NCI-H1105 (cell line): ENCODE measurements around the gene TP63.
A peak's percentile ranks its signal among the peaks of the same experiment; 100 is the strongest.
"Not testable (repeated sequence)": the region's sequence is repeated elsewhere in the genome, so short reads cannot be mapped to it uniquely, and the experiment has no call there.

Experiments used
- DNase-seq: peaks from one replicate; lab custom pipeline; 2025; lab: John Stamatoyannopoulos, UW

The TP63 gene

GRCh38 chr3:189721873-189722665 lies 90.9 kb downstream of the TP63 start:
- no peak for DNase-seq

GRCh38 chr3:189724356-189724755 lies 93.2 kb downstream of the TP63 start:
- no peak for DNase-seq

- DNase-seq = no peak
Measured at GRCh38 chr3:189726277-189726676, 95.1 kb downstream of the TP63 start.

GRCh38 chr3:189727158-189727557 lies 96.0 kb downstream of the TP63 start:
- DNase-seq = no peak

- DNase-seq = no peak
Measured at GRCh38 chr3:189727898-189728297, 96.7 kb downstream of the TP63 start.

GRCh38 chr3:189728915-189729314 lies 97.7 kb downstream of the TP63 start:
- DNase-seq = no peak

GRCh38 chr3:189734061-189734460 lies 102.9 kb downstream of the TP63 start:
- no peak for DNase-seq

GRCh38 chr3:189735913-189736312 lies 104.7 kb downstream of the TP63 start:
- DNase-seq = no peak

GRCh38 chr3:189737071-189737470 lies 105.9 kb downstream of the TP63 start:
- DNase-seq = no peak

- DNase-seq = no peak
Measured at GRCh38 chr3:189737619-189738018, 106.4 kb downstream of the TP63 start.

- no peak for DNase-seq
Measured at GRCh38 chr3:189739378-189739777, 108.2 kb downstream of the TP63 start.

GRCh38 chr3:189740156-189740555 lies 109.0 kb downstream of the TP63 start:
- no peak for DNase-seq

- no peak for DNase-seq
Measured at GRCh38 chr3:189744235-189744634, 113.0 kb downstream of the TP63 start.

- DNase-seq = no peak
Measured at GRCh38 chr3:189745622-189746021, 114.4 kb downstream of the TP63 start.

GRCh38 chr3:189748046-189748445 lies 116.9 kb downstream of the TP63 start:
- DNase-seq = no peak

- DNase-seq = not testable (repeated sequence)
Measured at GRCh38 chr3:189750972-189751371, 119.8 kb downstream of the TP63 start.

GRCh38 chr3:189754356-189754755 lies 123.2 kb downstream of the TP63 start:
- DNase-seq = no peak

GRCh38 chr3:189756582-189757078 lies 125.4 kb downstream of the TP63 start:
- no peak for DNase-seq

GRCh38 chr3:189758186-189758585 lies 127.0 kb downstream of the TP63 start:
- DNase-seq = no peak

GRCh38 chr3:189766416-189766815 lies 135.2 kb downstream of the TP63 start:
- DNase-seq = no peak

- peak; percentile 83 for DNase-seq
Measured at GRCh38 chr3:189771842-189772450, 140.8 kb downstream of the TP63 start.

- DNase-seq = no peak
Measured at GRCh38 chr3:189772584-189772983, 141.4 kb downstream of the TP63 start.

- DNase-seq = no peak
Measured at GRCh38 chr3:189773056-189773455, 141.9 kb downstream of the TP63 start.
